Uterus (tissue), 2 donors: ENCODE data around the gene MTSS2.

ENCODE experiments used
- CTCF ChIP-seq, 4 experiments: fragments of 200-600 bp in 2 of 4; fragments of 450-650 bp in 2 of 4; sonication (generic) in 2 of 4; IDR thresholded peaks; one replicate each; pipeline ENCODE4 v1.5.1; 2016 to 2019; ENCODE audit warnings: antibody characterized with exemption in 4 of 4, mild to moderate bottlenecking in 2 of 4, moderate library complexity in 1 of 4
- POLR2A ChIP-seq, 2 donors: fragments of 450-650 bp; IDR thresholded peaks; one replicate each; pipeline ENCODE4 v1.6.1; 2016; ENCODE audit warnings: antibody characterized with exemption in 2 of 2, mild to moderate bottlenecking in 1 of 2, moderate library complexity in 1 of 2

- no peak for TF ChIP-seq CTCF (IDR thresholded peaks at IDR 0.05)
- no peak for TF ChIP-seq POLR2A (IDR thresholded peaks at IDR 0.05)
Observed at GRCh38 chr16:70658921-70659320, 26.9 kb downstream of the MTSS2 start.
